WTC11 (cell line): Measurements from ENCODE around the gene LILRA6.

ENCODE experiments used
- ZNF138 ChIP-seq: sonication (generic); formaldehyde crosslinking; conservative IDR thresholded peaks from 2 replicates; pipeline ENCODE4 v1.8.1; 2022; ENCODE audit warnings: mild to moderate bottlenecking, moderate library complexity, missing genetic modification reagents
- TF ChIP-seq, protein P1 (sequence below): fragments of 200-600 bp; IDR thresholded peaks from 2 replicates; pipeline ENCODE4 v1.8.0; 2022; ENCODE audit warnings: antibody characterized with exemption
- TF ChIP-seq, protein P2 (sequence below): fragments of 250-450 bp; sonication (Bioruptor Pico); IDR thresholded peaks from 2 replicates; pipeline ENCODE4 v1.9.0; 2021; ENCODE audit warnings: mild to moderate bottlenecking

DNA sequence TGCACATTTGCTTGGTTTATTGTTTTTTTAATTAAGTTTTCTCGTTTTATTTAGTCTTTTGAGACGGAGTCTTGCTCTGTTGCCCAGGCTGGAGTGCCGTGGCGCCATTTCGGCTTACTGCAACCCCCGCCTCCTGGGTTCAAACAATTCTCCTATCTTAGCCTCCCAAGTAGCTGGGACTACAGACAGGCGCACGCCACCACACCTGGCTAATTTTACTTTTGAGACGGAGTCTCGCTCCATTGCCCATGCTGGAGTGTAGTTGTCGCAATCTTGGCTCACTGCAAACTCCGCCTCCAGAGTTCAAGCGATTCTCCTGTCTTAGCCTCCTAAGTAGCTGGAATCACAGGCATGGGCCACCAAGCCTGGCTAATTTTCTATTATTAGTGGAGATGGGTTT lies 40.6 kb downstream of the LILRA6 start:
- TF ChIP-seq, protein P1, sequence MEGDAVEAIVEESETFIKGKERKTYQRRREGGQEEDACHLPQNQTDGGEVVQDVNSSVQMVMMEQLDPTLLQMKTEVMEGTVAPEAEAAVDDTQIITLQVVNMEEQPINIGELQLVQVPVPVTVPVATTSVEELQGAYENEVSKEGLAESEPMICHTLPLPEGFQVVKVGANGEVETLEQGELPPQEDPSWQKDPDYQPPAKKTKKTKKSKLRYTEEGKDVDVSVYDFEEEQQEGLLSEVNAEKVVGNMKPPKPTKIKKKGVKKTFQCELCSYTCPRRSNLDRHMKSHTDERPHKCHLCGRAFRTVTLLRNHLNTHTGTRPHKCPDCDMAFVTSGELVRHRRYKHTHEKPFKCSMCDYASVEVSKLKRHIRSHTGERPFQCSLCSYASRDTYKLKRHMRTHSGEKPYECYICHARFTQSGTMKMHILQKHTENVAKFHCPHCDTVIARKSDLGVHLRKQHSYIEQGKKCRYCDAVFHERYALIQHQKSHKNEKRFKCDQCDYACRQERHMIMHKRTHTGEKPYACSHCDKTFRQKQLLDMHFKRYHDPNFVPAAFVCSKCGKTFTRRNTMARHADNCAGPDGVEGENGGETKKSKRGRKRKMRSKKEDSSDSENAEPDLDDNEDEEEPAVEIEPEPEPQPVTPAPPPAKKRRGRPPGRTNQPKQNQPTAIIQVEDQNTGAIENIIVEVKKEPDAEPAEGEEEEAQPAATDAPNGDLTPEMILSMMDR = no peak
- no peak for TF ChIP-seq ZNF138 (CRISPR knock-in tag)
- TF ChIP-seq, protein P2, sequence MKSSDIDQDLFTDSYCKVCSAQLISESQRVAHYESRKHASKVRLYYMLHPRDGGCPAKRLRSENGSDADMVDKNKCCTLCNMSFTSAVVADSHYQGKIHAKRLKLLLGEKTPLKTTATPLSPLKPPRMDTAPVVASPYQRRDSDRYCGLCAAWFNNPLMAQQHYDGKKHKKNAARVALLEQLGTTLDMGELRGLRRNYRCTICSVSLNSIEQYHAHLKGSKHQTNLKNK (CRISPR knock-in tag) = no peak
